HG03064 (cell line): Measurements from ENCODE around the gene EDEM1.
"Not testable (repeated sequence)": the region's sequence is repeated elsewhere in the genome, so short reads cannot be mapped to it uniquely, and the experiment has no call there.

ENCODE experiments used
- ATAC-seq: cut with Tn5 transposase; IDR thresholded peaks from one replicate; pipeline ENCODE4 v1.9.1; 2021; ENCODE audit warnings: low read depth; ENCODE audit not compliant: unreplicated experiment

EDEM1 gene

DNA sequence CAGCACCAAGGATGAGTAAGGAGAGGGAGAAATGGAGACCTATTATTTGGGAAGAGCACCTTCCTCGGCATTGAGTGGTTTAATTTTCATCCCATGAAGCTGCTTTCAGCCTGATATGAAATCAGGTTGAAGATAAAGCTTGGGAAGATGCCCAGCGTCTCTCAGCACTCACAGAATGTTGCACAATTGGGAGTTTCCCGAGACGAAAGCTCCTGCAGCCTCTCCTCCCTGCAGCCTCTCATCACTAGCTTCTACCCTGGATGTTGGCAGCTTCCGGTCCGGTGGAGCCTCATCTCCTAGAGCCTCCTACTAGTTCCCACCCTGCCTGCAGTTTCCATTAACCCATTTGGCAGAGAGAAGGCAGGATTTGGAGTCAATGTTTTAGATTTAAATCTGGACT lies 40.3 kb downstream of the EDEM1 start:
- no peak for ATAC-seq

- ATAC-seq = no peak
Observed at GRCh38 chr3:5229414-5229813, 41.9 kb downstream of the EDEM1 start.

DNA sequence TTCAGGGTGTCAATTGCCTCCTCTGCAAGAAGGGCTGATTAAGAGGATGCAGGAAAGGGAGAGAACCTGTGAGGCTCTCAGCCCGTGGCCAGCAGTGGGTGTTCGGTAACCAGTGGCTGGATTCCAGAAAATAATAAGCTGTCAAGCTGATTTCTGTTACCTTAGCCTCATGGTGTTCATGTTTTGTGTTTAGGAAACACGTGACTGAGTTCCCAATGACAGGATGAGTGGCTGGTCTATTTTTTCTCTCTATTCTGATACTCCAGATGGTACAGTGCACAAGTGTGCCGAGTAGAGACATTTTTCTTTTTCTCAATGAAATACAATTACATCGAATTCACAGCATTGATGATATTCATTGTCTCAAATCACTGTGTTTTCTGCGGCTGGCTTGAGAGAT lies 43.6 kb downstream of the EDEM1 start:
- ATAC-seq = no peak

DNA sequence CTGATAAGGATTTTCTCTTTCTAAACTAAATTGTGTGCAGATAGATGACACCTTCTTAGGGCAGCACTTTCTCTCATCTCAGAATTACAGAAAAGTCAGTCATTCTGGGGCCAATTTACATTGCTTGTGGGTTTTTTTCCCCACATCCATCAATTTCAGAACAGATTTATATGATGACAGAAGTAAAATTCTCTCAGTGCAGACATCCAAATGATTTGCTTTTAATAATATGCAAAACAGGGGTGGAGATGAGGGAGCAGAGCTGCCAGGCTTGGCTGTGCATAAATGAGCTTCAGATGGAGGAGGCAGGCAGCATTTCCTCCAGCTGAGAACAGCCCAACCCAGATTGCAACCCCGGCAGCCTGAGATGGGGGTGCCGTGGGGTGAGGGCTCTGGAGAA lies 44.0 kb downstream of the EDEM1 start:
- ATAC-seq = no peak

DNA sequence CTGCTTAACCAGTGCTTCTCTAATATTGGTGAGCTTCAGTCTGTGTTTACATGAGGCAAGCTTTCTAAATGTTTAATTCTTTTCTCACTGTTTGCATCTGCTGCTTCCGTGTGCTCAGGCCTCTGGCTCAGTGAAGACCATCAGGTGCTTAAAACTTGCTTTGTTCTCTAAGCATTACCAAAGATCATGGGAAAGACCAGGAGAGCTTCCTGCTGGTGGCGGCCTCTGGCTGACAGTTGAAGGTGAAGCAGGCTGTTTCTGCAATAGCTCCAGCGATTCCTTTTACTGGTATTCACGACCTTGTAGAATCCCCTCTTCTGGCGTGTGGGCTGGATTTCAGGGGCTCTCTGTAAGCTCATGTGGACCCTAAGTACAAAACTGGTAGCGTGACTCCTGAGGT lies 45.1 kb downstream of the EDEM1 start:
- no peak for ATAC-seq

DNA sequence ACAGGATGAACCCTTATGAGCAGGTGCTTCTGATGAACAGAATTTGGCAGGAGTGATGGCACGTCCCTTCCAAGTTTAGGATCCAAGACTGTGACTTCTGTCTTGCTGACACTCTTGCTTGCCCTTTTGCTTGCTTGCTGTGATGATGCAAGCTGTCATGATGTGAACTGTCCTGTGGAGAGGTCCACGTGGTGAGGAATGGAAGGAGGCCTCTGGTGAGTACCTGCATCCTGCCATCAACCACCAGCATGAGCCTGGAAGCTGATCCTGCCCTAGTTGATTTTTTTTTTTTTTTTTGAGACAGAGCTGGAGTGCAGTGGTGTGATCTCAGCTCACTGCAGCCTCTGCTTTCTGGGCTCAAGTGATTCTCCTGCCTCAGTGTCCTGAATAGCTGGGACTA lies 45.5 kb downstream of the EDEM1 start:
- ATAC-seq = no peak

GRCh38 chr3:5235655-5236054 lies 48.1 kb downstream of the EDEM1 start:
- no peak for ATAC-seq

DNA sequence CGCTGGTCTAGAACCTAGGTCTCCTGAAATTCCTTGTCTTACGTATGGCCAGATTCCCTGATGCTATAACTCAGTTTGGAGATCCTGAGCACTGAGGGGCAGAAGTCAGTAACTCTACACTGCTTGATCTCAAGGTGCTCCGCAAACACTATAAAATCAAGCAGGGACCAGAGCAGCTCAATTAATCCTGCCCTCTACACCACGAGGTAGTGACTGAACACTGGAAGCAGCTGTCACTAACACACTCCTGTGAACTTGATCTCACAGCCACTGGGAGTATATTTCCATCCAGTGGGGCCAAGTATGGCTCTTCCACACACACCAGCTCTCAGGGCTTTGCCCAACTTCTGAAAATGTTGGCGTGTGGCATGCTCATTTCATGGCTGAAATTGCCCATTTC lies 51.0 kb downstream of the EDEM1 start:
- ATAC-seq = no peak

GRCh38 chr3:5239602-5240001 lies 52.1 kb downstream of the EDEM1 start:
- ATAC-seq = no peak

- no peak for ATAC-seq
Observed at GRCh38 chr3:5240740-5241139, 53.2 kb downstream of the EDEM1 start.

DNA sequence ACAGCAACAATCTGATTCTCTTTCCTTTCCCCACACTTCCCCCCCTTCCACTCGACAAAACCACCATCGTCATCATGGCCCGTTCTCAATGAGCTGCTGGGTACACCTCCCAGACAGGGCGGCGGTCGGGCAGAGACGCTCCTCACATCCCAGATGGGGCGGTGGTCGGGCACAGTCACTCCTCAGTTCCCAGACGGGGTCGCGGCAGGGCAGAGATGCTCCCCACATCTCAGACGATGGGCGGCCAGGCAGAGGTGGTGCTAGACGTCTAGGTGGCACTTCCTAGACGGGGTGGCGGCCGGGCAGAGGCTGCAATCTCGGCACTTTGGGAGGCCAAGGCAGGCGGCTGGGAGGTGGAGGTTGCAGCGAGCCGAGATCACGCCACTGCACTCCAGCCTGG lies 55.3 kb downstream of the EDEM1 start:
- ATAC-seq = not testable (repeated sequence)

- ATAC-seq = no peak
Observed at GRCh38 chr3:5245927-5246326, 58.4 kb downstream of the EDEM1 start.

DNA sequence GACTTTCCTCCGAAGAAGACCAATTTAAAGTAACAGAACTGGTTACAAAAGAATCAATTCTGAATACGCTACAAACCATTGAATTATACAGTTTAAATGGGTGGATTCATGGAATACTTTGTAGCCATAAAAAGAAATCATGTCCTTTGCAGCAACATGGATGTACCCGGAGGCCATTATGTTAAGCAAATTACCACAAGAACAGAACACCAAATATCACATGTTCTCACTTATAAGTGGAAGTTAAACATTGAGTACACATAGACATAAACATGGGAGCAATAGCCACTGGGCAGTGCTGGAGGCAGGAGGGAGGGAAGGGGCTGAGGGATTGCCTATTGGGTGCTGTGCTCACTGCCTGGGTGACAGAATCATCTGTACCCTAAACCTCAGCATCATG lies 61.3 kb downstream of the EDEM1 start:
- ATAC-seq = no peak

DNA sequence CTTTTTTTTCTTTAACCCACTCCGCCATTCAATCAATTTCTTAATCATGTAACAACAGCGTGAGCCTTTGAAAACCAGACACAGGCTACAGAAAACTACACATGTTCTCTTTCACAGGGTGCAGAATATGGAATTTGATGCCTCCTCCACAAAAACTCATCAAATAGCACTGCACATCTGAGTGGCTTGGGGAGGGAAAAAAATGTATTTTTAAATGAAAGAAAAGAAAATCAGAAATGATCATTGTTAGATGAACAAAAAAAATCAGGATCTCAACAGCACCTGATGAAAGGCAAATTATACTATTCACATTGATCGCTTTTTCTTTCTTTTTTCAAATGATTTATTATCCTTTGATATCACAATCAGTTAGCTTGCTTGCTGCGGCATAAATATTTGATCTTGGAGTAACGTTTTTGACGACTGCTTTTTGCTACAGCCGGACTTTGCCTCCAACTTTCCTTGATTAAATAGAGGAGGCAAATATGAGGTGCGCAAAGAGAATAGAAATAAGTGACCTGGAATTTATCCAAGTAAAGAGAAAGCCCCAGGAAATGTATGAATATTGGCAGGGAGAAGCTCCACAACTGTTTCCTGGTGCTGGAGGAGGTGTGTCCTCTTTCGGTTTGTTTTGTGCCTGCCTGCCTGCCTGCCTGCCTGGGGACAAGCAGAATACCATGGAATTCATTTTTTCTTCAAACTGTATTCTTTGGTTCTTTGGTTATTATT lies 63.1 kb downstream of the EDEM1 start:
- no peak for ATAC-seq

GRCh38 chr3:5251196-5251583 lies 63.7 kb downstream of the EDEM1 start:
- no peak for ATAC-seq

GRCh38 chr3:5252131-5252530 lies 64.6 kb downstream of the EDEM1 start:
- no peak for ATAC-seq

DNA sequence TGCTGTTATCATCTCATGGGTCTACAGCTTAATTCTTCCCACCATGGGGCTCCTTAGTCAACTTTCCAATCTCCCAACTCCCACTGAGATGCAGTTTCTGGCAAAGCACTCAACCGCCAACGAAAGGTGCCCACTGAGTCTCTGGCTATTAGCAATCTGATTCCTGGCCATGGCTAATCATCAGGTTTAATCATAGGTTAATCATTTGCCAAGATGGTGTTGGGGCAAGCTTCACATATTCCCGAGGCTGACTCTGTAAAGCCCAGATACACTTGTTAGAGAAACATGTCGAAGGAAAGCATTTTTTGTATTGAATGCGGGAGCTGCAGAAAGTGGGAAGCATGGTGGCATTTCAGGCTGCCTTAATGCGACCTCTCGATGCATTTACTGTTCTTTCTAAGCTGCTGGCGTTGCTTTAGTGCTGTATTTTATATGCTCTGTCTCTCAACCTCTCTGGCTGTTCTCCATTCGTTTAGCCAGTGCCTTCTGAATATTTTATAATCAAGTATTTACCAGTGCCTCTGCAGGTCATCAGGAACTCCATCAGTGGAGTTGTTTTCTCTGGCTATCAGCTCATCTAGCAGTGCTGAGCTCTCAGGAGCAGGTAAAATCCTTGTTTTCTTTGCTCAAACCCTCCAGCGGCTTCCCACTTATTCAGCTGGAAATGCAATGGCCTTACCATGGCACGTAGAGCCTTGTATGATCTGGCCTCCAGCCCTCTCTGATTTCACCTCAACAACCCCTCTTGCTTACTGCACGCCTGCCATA lies 67.0 kb downstream of the EDEM1 start:
- no peak for ATAC-seq

- no peak for ATAC-seq
Observed at GRCh38 chr3:5255404-5256344, 68.2 kb downstream of the EDEM1 start.

GRCh38 chr3:5258526-5258925 lies 71.0 kb downstream of the EDEM1 start:
- ATAC-seq = no peak

DNA sequence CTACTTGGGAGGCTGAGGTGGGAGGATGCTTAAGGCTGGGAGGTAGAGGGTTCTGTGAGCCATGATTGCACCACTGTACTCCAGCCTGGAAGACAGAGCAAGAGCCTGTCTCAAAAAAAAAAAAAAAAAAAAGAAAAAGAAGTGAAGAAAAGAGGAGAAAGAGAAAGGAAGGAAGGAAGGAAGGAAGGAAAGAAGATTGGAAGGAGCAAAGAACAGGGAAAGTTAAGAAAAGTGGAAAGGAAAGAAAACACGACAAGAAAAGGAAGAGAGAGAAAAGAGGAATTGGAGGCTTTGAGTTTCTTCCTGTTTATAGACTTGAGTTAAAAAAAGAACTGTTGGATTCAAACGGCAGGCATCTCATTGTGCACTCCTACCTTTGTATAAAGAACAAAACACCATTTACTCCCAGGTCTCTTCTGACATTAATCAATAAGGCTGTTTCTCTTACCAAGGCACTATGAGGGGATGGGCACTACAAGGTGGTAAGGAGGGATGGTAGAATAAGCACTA lies 73.5 kb downstream of the EDEM1 start:
- no peak for ATAC-seq

DNA sequence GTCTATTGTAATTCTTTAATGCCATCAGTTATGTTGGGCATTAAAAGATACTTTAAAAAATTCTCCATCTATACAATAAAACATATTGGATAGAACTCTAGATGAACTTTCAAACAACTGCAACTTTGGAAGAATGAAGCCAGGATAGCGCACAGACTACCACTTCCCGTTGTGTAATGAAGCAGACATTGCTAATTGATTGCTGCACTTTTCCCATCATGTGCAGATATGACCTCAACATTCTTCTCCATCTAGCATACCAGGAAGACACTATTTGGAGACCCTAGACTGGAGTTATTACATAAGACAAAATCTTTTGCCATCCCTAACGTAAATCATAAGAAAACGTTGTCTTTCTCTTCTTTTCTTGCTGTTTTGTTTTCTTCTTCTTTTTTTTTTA lies 75.0 kb downstream of the EDEM1 start:
- no peak for ATAC-seq
